ENCODE results near the gene ACSM4. TPM values are rescaled to one million over a fixed set of nuclear protein-coding genes. Genes with fewer than 3 reads are reported as not detected.

The ACSM4 gene, protein sequence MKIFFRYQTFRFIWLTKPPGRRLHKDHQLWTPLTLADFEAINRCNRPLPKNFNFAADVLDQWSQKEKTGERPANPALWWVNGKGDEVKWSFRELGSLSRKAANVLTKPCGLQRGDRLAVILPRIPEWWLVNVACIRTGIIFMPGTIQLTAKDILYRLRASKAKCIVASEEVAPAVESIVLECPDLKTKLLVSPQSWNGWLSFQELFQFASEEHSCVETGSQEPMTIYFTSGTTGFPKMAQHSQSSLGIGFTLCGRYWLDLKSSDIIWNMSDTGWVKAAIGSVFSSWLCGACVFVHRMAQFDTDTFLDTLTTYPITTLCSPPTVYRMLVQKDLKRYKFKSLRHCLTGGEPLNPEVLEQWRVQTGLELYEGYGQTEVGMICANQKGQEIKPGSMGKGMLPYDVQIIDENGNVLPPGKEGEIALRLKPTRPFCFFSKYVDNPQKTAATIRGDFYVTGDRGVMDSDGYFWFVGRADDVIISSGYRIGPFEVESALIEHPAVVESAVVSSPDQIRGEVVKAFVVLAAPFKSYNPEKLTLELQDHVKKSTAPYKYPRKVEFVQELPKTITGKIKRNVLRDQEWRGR
- total RNA-seq = not detected in 2 replicates

DNA sequence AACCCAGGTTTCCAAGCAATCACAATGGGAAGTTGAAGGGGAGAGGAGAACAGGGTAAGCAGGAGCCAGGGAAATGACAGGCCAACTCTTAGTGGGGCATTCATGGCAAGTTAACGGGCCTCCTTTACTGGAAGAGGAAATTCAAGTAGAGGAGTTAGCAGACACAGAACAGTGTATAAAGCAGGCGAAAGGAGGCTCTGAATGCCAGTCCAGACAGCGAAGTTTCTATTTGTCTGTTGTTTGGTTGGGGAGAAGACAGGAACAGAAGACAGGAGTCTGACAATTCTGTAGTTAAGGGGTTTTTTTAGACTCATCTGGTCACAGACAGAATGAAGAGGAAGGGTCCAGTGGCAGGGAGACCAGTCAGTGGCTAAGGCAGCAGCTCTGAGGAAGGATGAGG, at the start of gene ACSM4:
TSS of gene ACSM4 (plus strand) at position 301 of the 400 bp plus-strand sequence. CDS start 260 bp downstream, outside the sequence.

Other genes with a start within 250 kb of the ACSM4 start
- gene C1S, start 243.4 kb upstream of the ACSM4 start, total RNA-seq = 545 and 658 TPM in 2 replicates
- gene C1R, start 211.6 kb upstream of the ACSM4 start, total RNA-seq = 197 and 242 TPM in 2 replicates
- gene C1RL, start 194.9 kb upstream of the ACSM4 start, total RNA-seq = 41.5 and 51.9 TPM in 2 replicates
- not detected in 2 replicates for gene RBP5, start 175.2 kb upstream of the ACSM4 start, total RNA-seq
- 11.5 and 13.7 TPM in 2 replicates for gene CLSTN3, start 173.7 kb upstream of the ACSM4 start, total RNA-seq
- 29.7 and 32.4 TPM in 2 replicates for gene PEX5, start 114.4 kb upstream of the ACSM4 start, total RNA-seq
- gene CD163L1, start 140.1 kb downstream of the ACSM4 start, total RNA-seq = 0.09 and 0.28 TPM in 2 replicates
- not detected in 2 replicates for gene CD163, start 199.7 kb downstream of the ACSM4 start, total RNA-seq

All from smooth muscle cell of bladder (primary cell).